ENCODE results near the gene CHRDL2. TPM values are rescaled to one million over a fixed set of nuclear protein-coding genes. Genes with fewer than 3 reads are reported as not detected.

CHRDL2 gene
- total and polyA plus RNA-seq, 2 of the 13 experiments (the other 11 are each of a cell fraction or from before 2014, with no cell fraction given): 0.04 TPM; not detected in 1

GRCh38 chr11:74686792-74687191, 44.4 kb downstream of the CHRDL2 start (continued):
- TF ChIP-seq SATB2 (CRISPR knock-in tag; IDR thresholded peaks at IDR 0.05) (no peak), MAX (IDR thresholded peaks at IDR 0.05) (no peak), ZNF33B (CRISPR knock-in tag; IDR thresholded peaks at IDR 0.05) (no peak), ZNF484 (CRISPR knock-in tag; IDR thresholded peaks at IDR 0.05; ENCODE audit: borderline replicate concordance, low read depth) (no peak), RFXANK (CRISPR knock-in tag; IDR thresholded peaks at IDR 0.05) (no peak), ZNF776 (CRISPR knock-in tag; IDR thresholded peaks at IDR 0.05) (no peak)

DNA sequence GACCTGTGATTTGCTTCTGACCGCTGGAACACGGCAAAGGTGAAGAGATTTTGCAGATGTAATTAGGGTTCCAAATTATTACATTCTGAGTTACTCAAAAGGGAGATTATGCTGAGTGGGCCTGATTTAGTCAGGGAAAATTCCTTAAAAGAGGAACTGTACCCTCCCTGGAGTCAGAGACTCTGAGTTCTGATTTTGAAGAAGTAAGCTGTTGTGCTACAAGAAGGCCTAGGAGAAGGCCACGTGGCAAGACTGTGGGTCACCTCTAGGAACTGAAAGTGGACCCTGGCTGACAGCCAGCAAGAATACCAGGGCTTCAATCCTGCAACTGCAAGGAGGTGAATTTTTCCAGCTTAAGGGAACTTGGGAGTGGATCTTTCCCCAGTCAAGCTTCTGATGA, 45.3 kb downstream of the CHRDL2 start:
- Histone ChIP-seq H3K4me3 (replicated peaks in 1 of 3; ENCODE audit: insufficient read depth in 1 of 3, low read depth in 2 of 3, low read length in 3 of 3) (no peak overlapping the region), H4K20me1 (ENCODE audit: insufficient read depth, low read length) (no peaks in the 10 kb centered on the region), H3K9me3 (ENCODE audit: low read length) (no peaks in the 10 kb centered on the region), H3K79me2 (ENCODE audit: insufficient read depth, low read length) (no peaks in the 10 kb centered on the region), H3K4me2 (ENCODE audit: low read depth, low read length) (no peak overlapping the region), H3K4me1 (ENCODE audit: insufficient read depth, low read length) (peaks cover 8% of the 10 kb centered on the region; the same call in 1 of the 2 replicates), H3K36me3 (replicated peaks in 1 of 2; ENCODE audit: control insufficient read depth in 1 of 2, insufficient read depth in 2 of 2, low read length in 2 of 2) (no peaks in the 10 kb centered on the region), H2AFZ (ENCODE audit: low read length) (no peak overlapping the region), H3K9ac (ENCODE audit: insufficient read depth, low read depth, low read length) (no peak overlapping the region), H3K27me3 (ENCODE audit: control insufficient read depth in 1 of 2, insufficient read depth in 2 of 2, low read length in 2 of 2) (peaks cover 0 to 4% of the 10 kb centered on the region in 2 experiments; a peak in 1 of 5 replicates), H3K27ac (ENCODE audit: extremely low read length, insufficient read depth, low read length) (no peak overlapping the region)
- in situ Hi-C loops (cut with HindIII; ENCODE audit: extremely low pct_ligation_motif_present, low pct_unique_long_range_greater_than_20kb) (no loop called here), intact Hi-C loops (cut with micrococcal nuclease; ENCODE audit: unreplicated experiment) (no loop called here)
- WGBS (ENCODE audit: low lambda C conversion rate): 48% methylated on average over 3 of the region's 3 CpGs
- no peak for ATAC-seq
- no peak for DNase-seq (ENCODE audit: low spot score)
- TF ChIP-seq KLF9 (CRISPR knock-in tag; IDR thresholded peaks at IDR 0.05; ENCODE audit: low read depth): no peak
- peak; percentile 54 to 65; a peak in 3 of 4 replicates for TF ChIP-seq MAFK (conservative IDR thresholded peaks at IDR 0.05 in 1 of 2, IDR thresholded peaks at IDR 0.05 in 1 of 2; ENCODE audit: low read length in 2 of 2)
- CTCF ChIA-PET (ENCODE audit: low intra/inter-chr PET ratio, low total read pairs): no interaction called here
- BruUV-seq (replicated peaks): no TSS peak
- FAIRE-seq: no peak
- POLR2A ChIA-PET: no interaction called here

GRCh38 chr11:74685338-74685737, 45.9 kb downstream of the CHRDL2 start:
- POLR2A ChIA-PET: no interaction called here

More at GRCh38 chr11:74685338-74685737, 45.9 kb downstream of the CHRDL2 start:
- no peaks in the 10 kb centered on the region for H3K79me2 ChIP-seq (ENCODE audit: insufficient read depth, low read length)
- intact Hi-C loops (cut with micrococcal nuclease; ENCODE audit: unreplicated experiment): no loop called here
- H2AFZ ChIP-seq (ENCODE audit: low read length): no peak overlapping the region
- no peak overlapping the region for H3K4me3 ChIP-seq (replicated peaks in 1 of 3; ENCODE audit: insufficient read depth in 1 of 3, low read depth in 2 of 3, low read length in 3 of 3)
- DNase-seq (ENCODE audit: low spot score) (no peak), ATAC-seq (no peak), FAIRE-seq (no peak)
- CTCF ChIA-PET (ENCODE audit: low intra/inter-chr PET ratio, low total read pairs): no interaction called here
- peaks cover 8% of the 10 kb centered on the region; the same call in 1 of the 2 replicates for H3K4me1 ChIP-seq (ENCODE audit: insufficient read depth, low read length)
- in situ Hi-C loops (cut with HindIII; ENCODE audit: extremely low pct_ligation_motif_present, low pct_unique_long_range_greater_than_20kb): no loop called here
- peaks cover 0 to 4% of the 10 kb centered on the region in 2 experiments; a peak in 1 of 5 replicates for H3K27me3 ChIP-seq (ENCODE audit: control insufficient read depth in 1 of 2, insufficient read depth in 2 of 2, low read length in 2 of 2)
- H3K4me2 ChIP-seq (ENCODE audit: low read depth, low read length): no peak overlapping the region
- H3K9me3 ChIP-seq (ENCODE audit: low read length): no peaks in the 10 kb centered on the region
- no peak overlapping the region for H3K9ac ChIP-seq (ENCODE audit: insufficient read depth, low read depth, low read length)
- no peaks in the 10 kb centered on the region for H3K36me3 ChIP-seq (replicated peaks in 1 of 2; ENCODE audit: control insufficient read depth in 1 of 2, insufficient read depth in 2 of 2, low read length in 2 of 2)
- no peak overlapping the region for H3K27ac ChIP-seq (ENCODE audit: extremely low read length, insufficient read depth, low read length)
- BruUV-seq (replicated peaks): no TSS peak
- H4K20me1 ChIP-seq (ENCODE audit: insufficient read depth, low read length): no peaks in the 10 kb centered on the region
- TF ChIP-seq ZNF768 (CRISPR knock-in tag; IDR thresholded peaks at IDR 0.05) (peak; percentile 33; the same call in 1 of the 2 replicates), FOXA3 (CRISPR knock-in tag; IDR thresholded peaks at IDR 0.05) (no peak)
